Endothelial cell of hepatic sinusoid (primary cell): Measurements from ENCODE around the gene TNFSF4.

Source experiments
- in situ Hi-C: cut with HindIII; loops from 2 replicates; pipeline ENCODE4 v1.10.0; 2017; ENCODE audit warnings: low sequenced_read_pairs

The TNFSF4 gene

DNA sequence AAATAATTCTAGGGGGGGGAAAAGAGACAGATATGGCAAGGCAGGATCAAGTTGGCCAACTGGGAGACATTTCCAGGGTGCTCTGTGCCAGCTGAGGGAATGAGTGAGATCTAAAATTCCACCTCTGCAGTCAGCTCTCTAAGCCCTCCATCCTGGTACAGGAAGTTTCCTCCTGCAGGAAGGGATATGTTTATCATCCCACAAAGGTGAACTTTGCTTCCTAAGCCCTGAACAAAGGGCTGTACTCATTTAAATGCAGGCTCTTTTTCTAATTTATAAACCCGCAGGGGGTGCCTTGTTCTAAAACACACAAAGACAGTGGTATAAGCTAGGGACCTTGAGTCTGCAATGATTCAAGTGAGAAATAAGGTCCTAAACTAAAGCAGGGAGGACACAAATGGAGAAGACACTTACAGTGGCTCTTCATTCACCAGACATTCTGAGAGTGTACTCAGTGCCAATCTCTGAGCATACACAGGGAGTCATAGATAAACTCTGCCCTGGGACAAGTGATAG, 3.6 kb upstream of the TNFSF4 start:
- in situ Hi-C loops: no loop called here

DNA sequence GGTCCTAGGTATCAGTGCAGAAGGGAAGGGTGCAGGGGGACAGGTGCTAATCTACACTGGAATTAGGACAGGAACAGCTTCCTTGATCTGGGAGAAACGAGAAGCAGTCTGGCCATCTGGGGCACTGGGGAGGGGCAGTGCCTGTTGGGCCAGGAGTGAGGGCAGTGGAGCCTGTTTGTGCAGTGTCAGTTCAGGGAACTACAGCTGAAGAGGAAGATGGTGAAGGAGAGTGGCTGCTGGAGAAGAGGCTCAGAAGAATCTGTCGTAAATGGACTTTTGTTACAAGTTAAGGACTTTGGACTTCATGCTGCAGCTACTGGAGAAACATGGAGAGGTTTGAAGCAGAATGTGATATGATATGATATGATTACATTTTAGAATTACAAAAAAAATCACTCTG, 3.2 kb upstream of the TNFSF4 start:
- in situ Hi-C loops: no loop called here

DNA sequence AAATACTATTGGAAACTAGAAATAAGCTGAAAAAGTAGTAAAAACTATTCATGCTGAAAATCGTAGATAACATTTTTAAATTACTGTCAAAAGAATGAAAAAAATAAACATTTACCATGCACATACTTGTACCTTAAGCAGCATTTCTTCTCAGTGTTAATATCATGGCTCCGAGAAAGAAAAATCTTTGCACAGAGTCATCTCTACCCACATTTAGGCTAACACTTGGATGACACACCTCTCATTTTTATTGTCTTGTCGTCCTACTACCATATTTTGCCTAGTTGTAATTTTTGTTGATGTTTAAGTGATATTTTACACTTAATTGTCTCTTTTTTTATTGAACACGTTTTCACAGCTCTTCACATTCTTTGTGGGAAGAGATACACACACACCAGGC, 1.7 kb upstream of the TNFSF4 start:
- in situ Hi-C loops: no loop called here

DNA sequence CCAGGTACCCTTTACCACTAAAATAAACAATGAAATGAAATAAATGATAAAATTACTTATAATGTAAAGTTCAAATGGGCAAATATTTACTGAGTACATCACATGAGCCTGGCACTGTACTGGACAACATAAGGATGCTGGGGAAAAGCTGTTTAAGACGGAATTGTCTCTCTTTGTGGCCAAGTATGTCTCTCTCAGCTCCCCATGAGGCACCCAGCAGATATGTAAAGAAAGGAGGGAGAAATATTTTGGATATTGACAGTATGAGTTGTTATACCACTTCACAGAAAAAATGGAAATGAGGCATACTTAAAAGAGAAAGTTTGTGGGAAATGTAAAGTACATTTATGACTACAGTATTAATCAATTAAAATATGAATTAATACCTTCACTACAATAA, 1.0 kb upstream of the TNFSF4 start:
- in situ Hi-C loops: no loop called here

DNA sequence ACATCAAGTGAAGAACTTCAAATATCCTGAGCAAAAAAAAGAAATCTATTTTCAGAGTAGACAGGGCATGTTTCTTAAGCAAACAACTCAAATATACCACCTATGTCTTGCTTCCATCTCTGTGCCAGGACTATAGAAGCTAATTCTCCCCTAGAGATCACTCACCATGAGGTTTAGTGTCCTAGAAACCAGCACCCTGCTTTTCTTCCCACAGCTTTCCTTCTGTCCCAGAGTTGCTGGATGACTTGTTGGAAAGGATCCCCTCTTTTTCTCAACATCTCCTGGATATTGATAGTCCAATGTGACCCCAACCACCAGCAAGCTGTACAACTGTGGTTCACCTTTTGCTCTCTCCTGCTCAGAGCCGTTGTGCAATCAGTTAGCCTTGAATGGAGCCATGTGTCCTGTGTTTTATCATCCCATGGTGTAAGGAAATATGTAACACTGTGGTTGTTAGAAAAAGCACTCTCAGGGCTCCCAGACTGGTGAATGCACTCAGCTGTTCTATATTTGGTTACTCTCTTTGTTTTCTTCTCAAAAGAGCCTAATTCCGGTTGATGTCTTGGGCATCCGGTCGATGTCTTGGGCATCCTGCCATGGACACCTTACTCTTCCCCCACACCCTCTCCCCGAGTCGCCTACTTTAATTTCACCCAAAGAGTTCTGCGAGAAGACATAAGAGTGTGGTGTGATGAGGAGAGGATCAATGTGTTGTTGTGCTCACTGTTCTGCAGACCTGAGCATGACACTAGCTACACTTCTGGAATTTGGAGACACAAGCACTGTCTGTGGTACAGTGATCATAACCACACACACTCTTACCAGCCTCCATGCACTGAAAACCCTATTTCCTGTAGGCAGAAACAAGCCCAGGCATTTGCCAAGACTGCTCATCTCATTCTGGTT, 1.7 kb downstream of the TNFSF4 start:
- in situ Hi-C loops: no loop called here

DNA sequence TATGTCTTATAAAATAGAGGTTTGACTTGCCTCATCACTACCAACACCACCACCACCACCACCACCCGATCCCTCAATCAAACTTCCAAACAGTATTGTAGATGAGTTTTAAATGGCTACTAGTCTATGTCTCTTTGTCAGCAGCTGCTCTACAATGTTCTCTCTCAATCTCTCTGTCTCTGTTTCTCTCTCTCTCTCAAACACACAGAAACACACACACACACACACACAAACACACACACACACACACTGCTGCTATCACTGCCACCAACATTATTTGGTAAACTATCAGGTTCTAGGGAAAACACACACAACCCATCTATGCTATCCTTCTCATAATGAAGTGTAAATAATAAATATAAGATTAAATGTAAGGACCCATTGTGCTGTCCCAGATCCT, 2.4 kb downstream of the TNFSF4 start:
- in situ Hi-C loops: no loop called here

DNA sequence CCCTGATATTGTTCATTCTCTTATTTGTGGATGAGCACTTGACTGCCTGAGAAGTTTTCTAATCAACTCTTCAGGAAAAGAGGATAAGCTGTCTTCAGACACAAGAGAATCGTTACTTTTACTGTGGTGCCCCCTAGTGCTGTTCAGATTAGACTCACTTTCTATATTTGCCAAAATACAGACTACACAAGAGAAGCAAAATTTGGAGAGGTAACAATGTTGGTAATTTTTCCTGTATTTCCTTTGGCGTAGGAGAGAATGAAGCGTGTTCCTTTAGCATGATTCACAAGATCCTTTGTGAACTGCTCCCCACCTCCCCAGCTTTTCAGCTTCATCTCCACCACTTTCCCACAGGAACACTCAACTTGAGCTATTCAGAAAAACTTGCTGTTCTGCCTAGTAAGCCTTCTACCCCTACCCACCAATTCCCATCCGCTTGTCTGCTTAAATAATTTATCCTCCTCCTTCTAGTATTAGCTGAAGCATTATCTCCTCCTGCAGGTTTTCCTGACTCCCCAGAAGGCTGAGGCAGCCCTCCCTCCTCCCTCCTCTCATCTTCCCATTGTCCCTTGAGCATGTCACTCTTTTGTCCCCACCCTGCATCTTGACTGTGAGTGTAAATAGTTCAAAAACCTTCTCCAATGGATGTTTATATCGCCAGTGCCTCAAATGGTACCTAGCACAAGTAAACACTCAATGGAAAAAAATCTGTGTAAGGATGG, 4.5 kb downstream of the TNFSF4 start:
- in situ Hi-C loops: no loop called here

DNA sequence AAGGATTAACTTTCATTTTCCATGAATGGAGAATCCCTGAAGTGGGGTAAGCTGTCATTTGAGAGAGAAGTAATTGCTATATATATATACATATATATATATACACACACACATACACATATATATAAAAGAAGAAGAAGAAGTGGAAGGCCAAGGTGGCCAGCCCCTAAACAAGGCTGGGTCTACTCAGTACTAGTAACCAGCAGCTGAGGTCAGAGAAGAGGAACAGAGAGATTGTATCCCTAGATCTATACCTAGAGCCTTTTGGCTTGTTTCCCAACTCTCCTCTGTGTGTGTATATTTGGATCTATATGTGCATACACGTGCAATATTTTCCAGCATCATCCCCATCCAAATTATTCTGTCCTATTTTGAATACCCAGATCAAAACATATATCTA, 5.2 kb downstream of the TNFSF4 start:
- in situ Hi-C loops: no loop called here

DNA sequence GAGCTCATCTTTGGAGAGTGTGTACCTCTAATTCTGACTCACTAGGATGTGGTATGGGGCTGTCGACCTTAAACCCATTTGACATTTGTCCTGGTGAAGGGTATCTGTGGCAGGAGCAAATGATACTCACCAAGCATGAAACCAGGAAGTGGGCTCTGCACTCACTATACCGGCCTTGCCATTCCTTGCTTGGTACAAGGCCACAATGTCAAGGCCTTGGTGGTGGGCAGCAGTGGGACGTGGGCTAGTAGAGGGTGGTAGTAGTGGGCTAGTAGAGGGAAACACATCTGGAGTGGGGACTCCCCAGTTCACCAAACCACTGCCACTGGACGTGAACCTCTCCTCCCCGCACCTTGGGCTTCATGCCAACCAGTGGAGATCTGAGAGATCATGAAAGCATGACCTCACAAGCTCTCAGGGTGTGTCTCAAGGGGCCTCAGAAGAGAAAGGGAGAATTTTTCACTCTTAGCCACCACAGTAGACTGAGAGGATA, 11.5 kb downstream of the TNFSF4 start:
- in situ Hi-C loops: no loop called here

DNA sequence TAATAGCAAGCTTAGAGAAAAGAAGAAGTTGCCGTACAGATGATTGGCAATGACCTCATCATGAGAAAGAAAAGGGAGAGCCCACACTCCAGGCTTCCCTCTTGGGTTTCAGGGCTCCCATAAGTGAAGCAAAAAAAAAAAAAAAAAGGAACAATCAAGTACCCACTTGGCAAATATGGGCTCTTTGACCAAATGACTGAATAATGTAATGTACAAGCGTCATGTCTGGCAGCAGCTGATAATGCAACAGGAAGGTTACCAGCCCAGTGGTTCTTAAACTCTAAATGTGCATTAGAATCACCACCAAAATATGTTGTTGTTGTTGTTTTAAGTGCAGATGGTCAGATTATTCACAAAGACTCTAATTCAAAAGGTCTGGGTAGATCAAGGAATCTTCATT, 13.5 kb downstream of the TNFSF4 start:
- in situ Hi-C loops: no loop called here

DNA sequence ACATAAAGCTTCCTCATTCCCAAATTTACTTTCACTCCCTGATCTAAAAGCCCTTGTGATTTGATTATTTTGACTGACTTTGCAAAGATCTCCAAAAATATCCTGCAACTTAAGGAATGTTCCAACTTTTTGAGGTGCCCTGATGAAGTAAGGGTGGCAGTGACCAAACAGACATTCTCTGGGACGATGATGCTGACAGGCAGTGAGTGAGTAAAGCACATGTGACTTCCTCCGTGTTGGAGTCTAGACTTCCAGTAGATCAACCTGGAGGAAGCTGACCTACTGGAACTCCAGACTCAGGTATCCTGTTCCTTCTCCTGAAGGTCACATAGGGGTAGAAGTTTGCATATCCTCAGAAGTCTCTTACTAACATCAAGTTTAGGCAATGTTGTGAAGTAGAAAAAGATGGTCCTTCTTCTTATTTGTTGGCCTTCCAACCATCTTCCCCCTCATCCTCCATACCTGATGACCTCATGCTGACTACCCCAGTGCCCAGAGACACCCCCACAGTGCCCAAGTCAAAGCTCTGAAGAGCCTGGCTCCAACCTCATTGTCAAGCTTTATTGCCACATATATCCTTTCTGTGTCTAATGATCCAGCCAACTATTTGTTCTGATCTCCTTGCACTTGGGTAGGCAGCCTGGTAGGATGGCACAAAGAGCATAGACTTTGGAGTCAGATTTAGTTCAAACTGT, 16.0 kb downstream of the TNFSF4 start:
- in situ Hi-C loops: no loop called here

DNA sequence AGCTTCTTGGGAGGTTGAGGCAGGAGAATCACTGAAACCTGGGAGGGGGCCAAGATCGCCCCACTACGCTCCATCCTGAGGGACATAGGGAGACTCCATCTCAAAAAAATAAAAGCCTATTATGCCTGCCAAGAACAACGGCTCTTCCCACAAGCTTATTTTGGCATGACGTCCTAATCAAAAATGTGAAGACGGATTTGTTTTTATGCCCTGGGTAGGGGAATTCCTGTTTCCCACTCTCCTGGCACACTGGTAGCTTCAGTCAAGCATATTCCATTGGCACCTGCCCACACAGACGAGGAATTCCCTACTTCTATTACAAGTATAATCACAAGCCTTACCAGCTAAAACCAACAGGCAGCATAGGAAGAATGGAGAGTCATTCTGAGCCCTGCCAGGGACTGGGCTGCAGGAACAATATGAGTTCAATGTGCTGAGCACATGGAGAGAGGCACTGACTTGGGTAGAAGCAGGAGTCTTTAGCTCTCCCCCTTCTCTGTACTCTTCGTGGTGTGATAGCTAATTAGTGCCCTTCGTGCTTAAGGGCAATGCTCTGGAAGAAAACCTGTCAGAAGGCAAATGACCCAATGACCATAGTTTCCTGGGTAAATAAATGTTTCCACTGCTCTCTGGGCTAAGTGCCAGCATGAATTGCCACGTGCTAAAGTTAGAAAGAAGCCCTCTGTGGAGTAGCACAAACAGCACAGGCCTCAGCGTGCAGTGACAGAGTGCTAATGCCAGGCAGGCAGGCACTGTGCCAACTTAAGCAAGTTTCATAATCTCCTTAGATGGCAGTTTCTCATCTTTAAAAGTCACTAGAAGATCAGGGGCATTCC, 16.8 kb downstream of the TNFSF4 start:
- in situ Hi-C loops: no loop called here

DNA sequence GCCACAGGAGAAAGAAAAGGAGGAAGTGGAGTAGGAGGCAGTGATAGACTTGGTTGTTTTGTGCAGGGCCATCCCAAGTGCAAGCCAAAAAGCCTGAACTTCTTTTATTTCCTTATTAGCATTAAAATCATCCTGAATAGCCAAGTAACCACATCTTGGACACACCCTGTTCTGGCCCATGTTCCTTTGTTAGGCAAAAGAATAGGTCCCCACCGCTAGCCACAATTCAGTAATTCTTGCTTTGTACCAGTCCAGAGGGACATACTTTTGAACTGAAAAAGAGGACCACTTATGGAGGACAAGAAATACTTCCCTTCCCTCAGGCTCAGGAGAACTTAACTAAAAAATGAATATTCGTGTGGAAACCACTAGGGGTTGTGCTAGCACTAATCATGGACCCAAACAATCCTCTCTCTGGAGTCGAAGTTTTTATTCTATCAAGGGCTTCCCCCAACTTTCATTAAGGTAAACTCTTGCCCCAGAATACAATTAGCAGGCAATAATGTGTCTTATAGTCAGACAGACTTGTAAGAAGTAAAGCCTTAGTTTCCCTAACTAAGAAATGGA, 19.4 kb downstream of the TNFSF4 start:
- in situ Hi-C loops: no loop called here

DNA sequence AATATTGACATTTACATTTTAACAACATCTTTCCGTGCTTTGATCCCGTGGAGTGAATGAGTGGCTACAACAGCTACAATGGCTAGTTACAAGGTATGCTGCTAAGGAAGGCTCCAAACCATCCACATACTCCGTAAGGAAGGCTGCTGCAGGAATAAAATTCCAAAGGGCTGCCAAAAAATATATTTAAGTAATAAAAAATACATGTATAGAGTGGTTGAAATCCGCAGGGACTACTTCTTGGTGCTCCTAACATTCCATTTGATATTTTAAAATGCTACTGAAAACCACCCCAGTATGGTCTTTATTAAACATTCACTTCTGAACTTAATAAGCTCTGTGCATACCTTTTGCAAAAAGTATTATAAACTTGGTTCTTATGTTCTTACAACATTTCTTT, 25.3 kb downstream of the TNFSF4 start:
- in situ Hi-C loops: no loop called here

DNA sequence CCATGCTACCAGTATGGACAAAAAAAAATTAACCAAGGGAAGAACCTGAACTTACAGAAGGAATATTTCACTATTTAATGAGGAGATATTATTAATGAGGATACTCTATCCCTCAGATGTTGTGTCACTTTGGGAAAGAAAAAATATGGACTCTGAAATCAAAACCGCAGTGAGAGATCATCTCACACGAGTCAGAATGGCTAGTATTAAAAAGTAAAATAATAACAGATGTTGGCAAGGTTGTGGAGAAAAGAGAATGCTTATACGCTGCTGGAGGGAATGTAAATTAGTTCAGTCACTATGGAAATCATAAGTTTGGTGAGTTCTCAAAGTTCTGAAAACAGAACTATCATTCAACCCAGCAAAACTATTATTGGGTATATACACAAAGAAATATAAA, 30.9 kb downstream of the TNFSF4 start:
- in situ Hi-C loops: no loop called here

DNA sequence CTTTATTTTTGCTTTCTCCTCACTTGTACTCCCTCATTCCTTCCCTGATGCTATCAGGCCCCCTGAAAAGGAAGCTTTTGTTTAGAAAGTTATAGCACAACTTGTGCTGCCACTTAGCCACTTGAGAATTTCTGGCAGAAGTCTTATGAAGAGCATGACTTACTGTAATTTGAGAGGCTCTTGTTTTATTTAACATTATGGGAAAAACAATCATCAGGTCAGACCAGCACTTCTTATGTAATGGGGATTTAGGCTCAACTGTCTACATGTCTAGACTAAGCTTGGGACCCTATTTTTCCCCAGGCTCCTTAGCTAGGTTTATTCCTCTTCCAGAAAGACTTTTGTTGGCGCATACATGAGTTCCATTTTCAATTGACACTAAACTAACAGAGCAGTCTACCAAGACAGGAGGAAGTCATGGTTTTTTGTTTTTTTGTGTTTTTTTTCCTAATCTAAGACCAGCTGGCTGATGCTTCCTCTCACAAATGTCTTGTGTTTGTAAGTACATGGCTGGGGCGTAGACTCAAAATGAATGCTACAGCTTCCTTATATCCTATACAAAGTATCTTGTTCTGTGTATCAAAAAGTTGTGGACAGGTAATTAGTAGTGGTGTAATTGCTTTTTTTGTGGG, 31.5 kb downstream of the TNFSF4 start:
- in situ Hi-C loops: no loop called here

DNA sequence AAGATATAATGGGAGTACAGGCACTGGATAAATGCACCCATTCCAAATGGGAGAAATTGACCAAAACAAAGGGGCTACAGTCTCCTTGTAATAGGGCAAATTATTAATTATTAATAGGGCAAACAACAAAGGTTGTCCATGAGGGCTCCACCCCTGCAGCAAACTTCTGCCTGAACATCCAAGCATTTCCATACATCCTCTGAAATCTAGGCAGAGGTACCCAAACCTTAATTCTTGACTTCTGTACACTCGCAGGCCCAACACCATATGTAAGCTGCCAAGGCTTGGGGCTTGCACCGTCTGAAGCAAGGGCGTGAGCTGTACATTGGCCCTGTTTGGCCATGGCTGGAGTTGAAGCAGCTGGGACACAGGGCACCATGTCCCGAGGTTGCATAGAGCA, 33.7 kb downstream of the TNFSF4 start:
- in situ Hi-C loops: no loop called here

DNA sequence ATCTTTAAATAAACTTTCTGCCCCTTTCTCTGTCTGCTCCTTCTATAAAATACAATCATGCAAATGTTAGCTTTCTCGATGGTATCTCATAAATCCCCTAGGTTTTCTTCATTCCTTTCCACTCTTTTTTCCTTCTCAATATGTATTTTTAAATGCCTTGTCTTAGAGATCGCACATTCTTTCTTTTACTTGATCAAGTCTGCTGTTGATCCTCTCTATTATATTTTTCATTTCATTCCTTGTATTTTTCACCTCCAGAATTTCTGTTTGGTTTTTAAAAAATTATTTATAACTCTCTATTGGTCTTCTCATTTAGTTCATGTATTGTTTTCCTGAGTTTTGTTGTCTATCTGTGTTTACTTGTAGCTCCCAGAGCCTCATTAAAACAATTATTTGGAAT, 36.0 kb downstream of the TNFSF4 start:
- in situ Hi-C loops: no loop called here

DNA sequence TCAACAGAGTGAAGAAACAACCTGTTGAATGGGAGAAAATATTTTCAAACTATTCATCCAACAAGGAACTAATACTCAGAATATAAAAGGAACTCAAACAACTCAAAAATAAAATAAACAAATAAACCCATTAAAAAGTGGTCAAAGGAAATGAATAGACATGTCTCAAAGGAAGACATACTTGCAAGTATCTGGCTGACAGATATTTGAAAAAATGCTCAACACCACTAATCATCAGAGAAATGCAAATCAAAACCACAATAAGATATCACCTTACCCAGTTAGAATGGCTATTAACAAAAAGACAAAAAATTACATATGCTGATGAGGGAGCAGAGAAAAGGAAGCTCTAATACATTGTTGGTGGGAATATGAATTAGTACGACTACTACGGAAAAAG, 38.2 kb downstream of the TNFSF4 start:
- in situ Hi-C loops: no loop called here

DNA sequence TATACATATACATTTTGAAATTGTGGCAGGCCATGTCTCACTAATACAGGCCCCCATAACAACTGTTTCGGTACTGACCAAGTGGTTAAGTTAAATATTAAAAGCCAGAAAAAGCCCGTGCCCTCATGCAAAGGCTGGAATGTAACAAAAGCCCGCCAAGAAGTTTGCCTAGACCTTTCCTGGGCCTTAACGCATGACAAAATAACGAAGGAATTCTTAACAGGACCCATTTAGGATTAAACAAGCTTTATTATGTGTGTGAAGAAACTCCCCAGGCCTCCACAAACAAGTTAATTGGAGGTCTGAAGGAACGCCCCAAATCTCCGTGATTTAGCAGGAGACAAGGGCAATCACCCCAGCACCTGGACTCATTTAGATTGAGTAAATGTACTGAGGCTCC, 42.4 kb downstream of the TNFSF4 start:
- in situ Hi-C loops: no loop called here
